ENCODE results near the gene RAB27A.

- no peak for TF ChIP-seq CTCF (IDR thresholded peaks at IDR 0.05)
- TF ChIP-seq POLR2A (IDR thresholded peaks at IDR 0.05), result no peak
Measured at GRCh38 chr15:55268176-55268695, 21.4 kb downstream of the RAB27A start.
